Liver (tissue), 3 donors: ENCODE measurements around the gene GTF3C6.

Experiments
- EGR1 ChIP-seq, 2 donors: IDR thresholded peaks; 2 replicates each; pipeline ENCODE4 v1.6.1; 2016 to 2018; ENCODE audit warnings: antibody characterized with exemption in 2 of 2, low read depth in 2 of 2
- FOXA2 ChIP-seq: IDR thresholded peaks from 2 replicates; pipeline ENCODE4 v1.6.1; 2016; ENCODE audit warnings: antibody characterized with exemption
- GABPA ChIP-seq, 2 donors: IDR thresholded peaks in 1 of 2; conservative IDR thresholded peaks in 1 of 2; 2 replicates each; pipeline ENCODE4 v1.6.1; 2016; ENCODE audit warnings: antibody characterized with exemption in 2 of 2, mild to moderate bottlenecking in 1 of 2, moderate library complexity in 1 of 2
- HNF4G ChIP-seq: IDR thresholded peaks from 2 replicates; pipeline ENCODE4 v1.6.1; 2016; ENCODE audit warnings: antibody characterized with exemption
- JUND ChIP-seq, 2 donors: IDR thresholded peaks; 2 replicates each; pipeline ENCODE4 v1.6.1; 2016; ENCODE audit warnings: antibody characterized with exemption in 2 of 2
- RAD21 ChIP-seq, 2 donors: IDR thresholded peaks; 2 replicates each; pipeline ENCODE4 v1.6.1; 2016; ENCODE audit warnings: antibody characterized with exemption in 2 of 2, mild to moderate bottlenecking in 2 of 2
- RXRA ChIP-seq, 2 donors: IDR thresholded peaks; 2 replicates each; pipeline ENCODE4 v1.6.1; 2017 to 2018; ENCODE audit warnings: antibody characterized with exemption in 2 of 2, mild to moderate bottlenecking in 1 of 2
- SP1 ChIP-seq: IDR thresholded peaks from 2 replicates; pipeline ENCODE4 v1.6.1; 2018; ENCODE audit warnings: antibody characterized with exemption, mild to moderate bottlenecking
- YY1 ChIP-seq: IDR thresholded peaks from 2 replicates; pipeline ENCODE4 v1.6.1; 2016; ENCODE audit warnings: antibody characterized with exemption, mild to moderate bottlenecking
- TF ChIP-seq, protein P1 (sequence below): fragments of 150-350 bp; IDR thresholded peaks from 2 replicates; pipeline ENCODE4 v1.5.1; 2017; ENCODE audit warnings: improper control_type of control experiment, low read depth, low read length; ENCODE audit not compliant: missing input control
- TF ChIP-seq, protein P2 (sequence below): IDR thresholded peaks from 2 replicates; pipeline ENCODE4 v1.6.1; 2016; ENCODE audit warnings: antibody characterized with exemption, mild to moderate bottlenecking
- TF ChIP-seq, protein P3 (sequence below): IDR thresholded peaks from 2 replicates; pipeline ENCODE4 v1.6.1; 2016; ENCODE audit warnings: antibody characterized with exemption
- TF ChIP-seq, protein P4 (sequence below): IDR thresholded peaks from 2 replicates; pipeline ENCODE4 v1.6.1; 2016; ENCODE audit warnings: antibody characterized with exemption
- TF ChIP-seq, protein P5 (sequence below): IDR thresholded peaks from 2 replicates; pipeline ENCODE4 v1.6.1; 2016; ENCODE audit warnings: antibody characterized with exemption
- donor health status: healthy.
- donor health status: healthy.

DNA sequence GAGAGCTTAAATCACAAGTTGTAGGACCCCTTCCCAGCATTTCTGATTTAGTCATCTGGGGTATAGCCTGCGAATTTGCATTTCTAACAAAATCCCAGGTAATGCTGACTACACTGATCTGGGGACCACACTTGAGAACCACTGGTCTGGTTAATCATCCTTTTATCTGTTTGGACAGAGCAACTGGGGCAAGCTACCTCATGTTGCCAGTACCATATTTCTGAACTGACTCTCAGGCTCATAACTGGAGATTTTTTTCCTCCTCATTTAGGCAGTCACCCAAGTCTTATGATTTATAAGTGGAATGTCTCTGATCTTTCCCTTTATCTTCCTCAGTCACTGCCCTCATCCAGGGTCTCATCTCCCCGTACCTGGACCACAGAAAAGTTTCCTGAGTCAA lies 12.0 kb upstream of the GTF3C6 start:
- TF ChIP-seq, protein P1, sequence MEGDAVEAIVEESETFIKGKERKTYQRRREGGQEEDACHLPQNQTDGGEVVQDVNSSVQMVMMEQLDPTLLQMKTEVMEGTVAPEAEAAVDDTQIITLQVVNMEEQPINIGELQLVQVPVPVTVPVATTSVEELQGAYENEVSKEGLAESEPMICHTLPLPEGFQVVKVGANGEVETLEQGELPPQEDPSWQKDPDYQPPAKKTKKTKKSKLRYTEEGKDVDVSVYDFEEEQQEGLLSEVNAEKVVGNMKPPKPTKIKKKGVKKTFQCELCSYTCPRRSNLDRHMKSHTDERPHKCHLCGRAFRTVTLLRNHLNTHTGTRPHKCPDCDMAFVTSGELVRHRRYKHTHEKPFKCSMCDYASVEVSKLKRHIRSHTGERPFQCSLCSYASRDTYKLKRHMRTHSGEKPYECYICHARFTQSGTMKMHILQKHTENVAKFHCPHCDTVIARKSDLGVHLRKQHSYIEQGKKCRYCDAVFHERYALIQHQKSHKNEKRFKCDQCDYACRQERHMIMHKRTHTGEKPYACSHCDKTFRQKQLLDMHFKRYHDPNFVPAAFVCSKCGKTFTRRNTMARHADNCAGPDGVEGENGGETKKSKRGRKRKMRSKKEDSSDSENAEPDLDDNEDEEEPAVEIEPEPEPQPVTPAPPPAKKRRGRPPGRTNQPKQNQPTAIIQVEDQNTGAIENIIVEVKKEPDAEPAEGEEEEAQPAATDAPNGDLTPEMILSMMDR, result no peak
- TF ChIP-seq RXRA (IDR thresholded peaks at IDR 0.05) (no peak), SP1 (no peak), GABPA (IDR thresholded peaks at IDR 0.05 in 1 of 2, conservative IDR thresholded peaks at IDR 0.05 in 1 of 2) (no peak), JUND (IDR thresholded peaks at IDR 0.05) (no peak), EGR1 (IDR thresholded peaks at IDR 0.05; ENCODE audit: low read depth in 2 of 2) (no peak), YY1 (no peak), HNF4G (no peak), FOXA2 (no peak), RAD21 (IDR thresholded peaks at IDR 0.05) (no peak)
- TF ChIP-seq, protein P2, sequence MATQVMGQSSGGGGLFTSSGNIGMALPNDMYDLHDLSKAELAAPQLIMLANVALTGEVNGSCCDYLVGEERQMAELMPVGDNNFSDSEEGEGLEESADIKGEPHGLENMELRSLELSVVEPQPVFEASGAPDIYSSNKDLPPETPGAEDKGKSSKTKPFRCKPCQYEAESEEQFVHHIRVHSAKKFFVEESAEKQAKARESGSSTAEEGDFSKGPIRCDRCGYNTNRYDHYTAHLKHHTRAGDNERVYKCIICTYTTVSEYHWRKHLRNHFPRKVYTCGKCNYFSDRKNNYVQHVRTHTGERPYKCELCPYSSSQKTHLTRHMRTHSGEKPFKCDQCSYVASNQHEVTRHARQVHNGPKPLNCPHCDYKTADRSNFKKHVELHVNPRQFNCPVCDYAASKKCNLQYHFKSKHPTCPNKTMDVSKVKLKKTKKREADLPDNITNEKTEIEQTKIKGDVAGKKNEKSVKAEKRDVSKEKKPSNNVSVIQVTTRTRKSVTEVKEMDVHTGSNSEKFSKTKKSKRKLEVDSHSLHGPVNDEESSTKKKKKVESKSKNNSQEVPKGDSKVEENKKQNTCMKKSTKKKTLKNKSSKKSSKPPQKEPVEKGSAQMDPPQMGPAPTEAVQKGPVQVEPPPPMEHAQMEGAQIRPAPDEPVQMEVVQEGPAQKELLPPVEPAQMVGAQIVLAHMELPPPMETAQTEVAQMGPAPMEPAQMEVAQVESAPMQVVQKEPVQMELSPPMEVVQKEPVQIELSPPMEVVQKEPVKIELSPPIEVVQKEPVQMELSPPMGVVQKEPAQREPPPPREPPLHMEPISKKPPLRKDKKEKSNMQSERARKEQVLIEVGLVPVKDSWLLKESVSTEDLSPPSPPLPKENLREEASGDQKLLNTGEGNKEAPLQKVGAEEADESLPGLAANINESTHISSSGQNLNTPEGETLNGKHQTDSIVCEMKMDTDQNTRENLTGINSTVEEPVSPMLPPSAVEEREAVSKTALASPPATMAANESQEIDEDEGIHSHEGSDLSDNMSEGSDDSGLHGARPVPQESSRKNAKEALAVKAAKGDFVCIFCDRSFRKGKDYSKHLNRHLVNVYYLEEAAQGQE, result no peak
- TF ChIP-seq, protein P3, sequence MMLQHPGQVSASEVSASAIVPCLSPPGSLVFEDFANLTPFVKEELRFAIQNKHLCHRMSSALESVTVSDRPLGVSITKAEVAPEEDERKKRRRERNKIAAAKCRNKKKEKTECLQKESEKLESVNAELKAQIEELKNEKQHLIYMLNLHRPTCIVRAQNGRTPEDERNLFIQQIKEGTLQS, result no peak
- TF ChIP-seq, protein P4, sequence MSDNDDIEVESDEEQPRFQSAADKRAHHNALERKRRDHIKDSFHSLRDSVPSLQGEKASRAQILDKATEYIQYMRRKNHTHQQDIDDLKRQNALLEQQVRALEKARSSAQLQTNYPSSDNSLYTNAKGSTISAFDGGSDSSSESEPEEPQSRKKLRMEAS, result no peak
- TF ChIP-seq, protein P5, sequence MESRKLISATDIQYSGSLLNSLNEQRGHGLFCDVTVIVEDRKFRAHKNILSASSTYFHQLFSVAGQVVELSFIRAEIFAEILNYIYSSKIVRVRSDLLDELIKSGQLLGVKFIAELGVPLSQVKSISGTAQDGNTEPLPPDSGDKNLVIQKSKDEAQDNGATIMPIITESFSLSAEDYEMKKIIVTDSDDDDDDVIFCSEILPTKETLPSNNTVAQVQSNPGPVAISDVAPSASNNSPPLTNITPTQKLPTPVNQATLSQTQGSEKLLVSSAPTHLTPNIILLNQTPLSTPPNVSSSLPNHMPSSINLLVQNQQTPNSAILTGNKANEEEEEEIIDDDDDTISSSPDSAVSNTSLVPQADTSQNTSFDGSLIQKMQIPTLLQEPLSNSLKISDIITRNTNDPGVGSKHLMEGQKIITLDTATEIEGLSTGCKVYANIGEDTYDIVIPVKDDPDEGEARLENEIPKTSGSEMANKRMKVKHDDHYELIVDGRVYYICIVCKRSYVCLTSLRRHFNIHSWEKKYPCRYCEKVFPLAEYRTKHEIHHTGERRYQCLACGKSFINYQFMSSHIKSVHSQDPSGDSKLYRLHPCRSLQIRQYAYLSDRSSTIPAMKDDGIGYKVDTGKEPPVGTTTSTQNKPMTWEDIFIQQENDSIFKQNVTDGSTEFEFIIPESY, result no peak
